Measurements from ENCODE around the gene AKAP7. TPM values are rescaled to one million over a fixed set of nuclear protein-coding genes. Genes with fewer than 3 reads are reported as not detected.

AKAP7 gene
- total RNA-seq, 2 donors from 2014 or later: 10.2 to 11.6 TPM

DNA sequence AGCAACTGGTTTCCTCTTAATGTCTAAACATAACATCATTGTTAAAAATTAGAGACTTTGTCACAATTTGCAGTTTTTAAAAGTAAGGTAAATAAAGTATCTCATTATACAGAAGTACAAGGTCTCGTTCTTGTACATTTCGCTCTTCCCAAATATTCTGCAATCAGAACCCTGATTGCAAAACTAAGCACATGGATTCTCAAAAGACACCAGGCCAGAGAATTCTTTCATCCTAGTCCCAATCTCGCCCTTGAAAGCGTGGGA lies 355 bp upstream of the AKAP7 start:
- TF ChIP-seq, protein P1, sequence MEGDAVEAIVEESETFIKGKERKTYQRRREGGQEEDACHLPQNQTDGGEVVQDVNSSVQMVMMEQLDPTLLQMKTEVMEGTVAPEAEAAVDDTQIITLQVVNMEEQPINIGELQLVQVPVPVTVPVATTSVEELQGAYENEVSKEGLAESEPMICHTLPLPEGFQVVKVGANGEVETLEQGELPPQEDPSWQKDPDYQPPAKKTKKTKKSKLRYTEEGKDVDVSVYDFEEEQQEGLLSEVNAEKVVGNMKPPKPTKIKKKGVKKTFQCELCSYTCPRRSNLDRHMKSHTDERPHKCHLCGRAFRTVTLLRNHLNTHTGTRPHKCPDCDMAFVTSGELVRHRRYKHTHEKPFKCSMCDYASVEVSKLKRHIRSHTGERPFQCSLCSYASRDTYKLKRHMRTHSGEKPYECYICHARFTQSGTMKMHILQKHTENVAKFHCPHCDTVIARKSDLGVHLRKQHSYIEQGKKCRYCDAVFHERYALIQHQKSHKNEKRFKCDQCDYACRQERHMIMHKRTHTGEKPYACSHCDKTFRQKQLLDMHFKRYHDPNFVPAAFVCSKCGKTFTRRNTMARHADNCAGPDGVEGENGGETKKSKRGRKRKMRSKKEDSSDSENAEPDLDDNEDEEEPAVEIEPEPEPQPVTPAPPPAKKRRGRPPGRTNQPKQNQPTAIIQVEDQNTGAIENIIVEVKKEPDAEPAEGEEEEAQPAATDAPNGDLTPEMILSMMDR (IDR thresholded peaks at IDR 0.05): no peak
- H3K36me3 ChIP-seq: no peaks in the 10 kb centered on the region
- peaks cover 0 to 16% of the 10 kb centered on the region in 2 donors for H3K4me1 ChIP-seq

DNA sequence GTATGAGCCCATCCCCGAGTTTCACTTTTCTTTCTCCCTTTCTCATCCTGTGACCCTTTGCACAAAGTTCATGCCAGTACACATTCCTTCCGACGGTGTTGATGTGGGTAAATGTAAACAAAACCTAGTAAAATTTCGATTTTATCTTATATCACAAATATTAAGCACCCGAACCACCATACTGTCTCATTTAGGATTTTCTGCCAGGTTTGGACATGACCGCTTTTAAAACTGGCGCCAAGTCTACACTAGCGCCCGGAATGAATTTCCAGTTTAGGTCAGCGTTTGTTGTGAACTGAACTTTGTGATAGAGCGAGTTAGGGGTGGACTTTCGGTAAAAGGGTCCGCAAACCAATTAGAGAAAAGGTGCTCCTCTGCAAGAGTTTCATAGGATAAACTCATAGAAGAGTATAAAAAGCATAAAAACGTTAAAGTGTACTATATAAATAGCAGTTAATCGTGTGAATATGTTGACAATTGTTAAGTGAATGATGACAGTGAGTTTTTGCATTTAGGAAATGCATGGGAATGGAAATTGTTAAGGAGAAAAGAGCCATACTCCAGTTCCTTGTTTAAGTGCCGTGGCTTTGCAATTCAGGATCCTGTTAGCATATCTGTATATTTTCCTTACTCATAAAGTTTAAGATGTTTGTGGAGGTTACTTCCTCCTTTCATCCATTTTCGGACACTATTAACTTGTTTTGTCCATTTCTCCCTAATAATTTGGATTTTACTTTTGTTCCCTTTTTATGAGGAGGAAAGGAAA lies 937 bp downstream of the AKAP7 start:
- H3K36me3 ChIP-seq: no peaks in the 10 kb centered on the region
- peak overlapping the region; percentile 90 to 91 for H3K27ac ChIP-seq
- no peaks in the 10 kb centered on the region for H3K27me3 ChIP-seq
- peaks cover 0 to 16% of the 10 kb centered on the region in 2 donors for H3K4me1 ChIP-seq
- no peaks in the 10 kb centered on the region for H3K9me3 ChIP-seq
- H3K4me3 ChIP-seq: peak overlapping the region; percentile 59 to 80
- TF ChIP-seq, protein P1 (IDR thresholded peaks at IDR 0.05): no peak
- DNase-seq (ENCODE audit: low spot score): no peak

More for the DNA sequence above, 355 bp upstream of the AKAP7 start:
- no peaks in the 10 kb centered on the region for H3K9me3 ChIP-seq
- no peaks in the 10 kb centered on the region for H3K27me3 ChIP-seq
- H3K27ac ChIP-seq: peak overlapping the region; percentile 90 to 91
- H3K4me3 ChIP-seq: peak overlapping the region; percentile 59 to 80
- DNase-seq (ENCODE audit: low spot score): no peak

DNA sequence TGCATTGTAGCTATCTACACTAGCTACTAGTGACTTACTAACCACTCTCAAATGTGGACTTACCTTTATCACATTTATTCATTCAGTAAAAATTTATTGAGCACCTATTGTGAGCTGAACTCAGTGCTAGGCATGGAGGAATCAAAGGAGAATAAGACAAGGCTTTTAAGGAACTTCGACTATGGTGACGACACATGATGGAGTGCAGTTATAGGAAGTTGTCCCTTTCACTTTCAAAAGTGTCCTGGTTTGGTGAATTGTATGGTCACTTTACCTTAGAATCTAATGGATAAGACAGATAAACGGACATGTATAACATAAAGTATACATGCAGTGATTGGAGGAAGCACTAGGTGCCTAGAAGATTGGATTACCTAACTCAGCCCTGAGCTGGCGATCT lies 4.3 kb downstream of the AKAP7 start:
- no peaks in the 10 kb centered on the region for H3K9me3 ChIP-seq
- peaks cover 0 to 11% of the 10 kb centered on the region in 2 donors for H3K4me1 ChIP-seq
- H3K27me3 ChIP-seq: no peaks in the 10 kb centered on the region
- no peak for DNase-seq (ENCODE audit: low spot score)
- H3K36me3 ChIP-seq: no peaks in the 10 kb centered on the region
- H3K4me3 ChIP-seq: no peak overlapping the region
- TF ChIP-seq, protein P1 (IDR thresholded peaks at IDR 0.05): no peak
- no peak overlapping the region for H3K27ac ChIP-seq

DNA sequence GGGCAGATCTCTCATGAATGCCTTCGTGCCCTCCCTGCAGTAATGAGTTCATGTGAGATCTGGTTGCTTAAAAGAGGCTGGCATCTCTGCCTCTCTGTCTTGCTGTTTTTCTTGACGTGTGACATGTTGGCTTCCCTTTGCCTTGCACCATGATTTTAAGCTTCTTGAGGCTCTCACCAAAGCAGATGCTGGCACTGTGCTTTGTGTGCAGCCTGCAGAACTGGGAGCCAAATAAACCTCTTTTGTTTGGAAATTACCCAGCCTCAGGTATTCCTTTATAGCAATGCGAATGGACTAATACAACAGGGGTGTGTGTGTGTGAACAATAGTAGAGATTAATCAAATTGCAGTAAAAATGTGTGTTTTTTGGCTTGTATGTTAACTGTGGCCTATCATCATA lies 8.1 kb downstream of the AKAP7 start:
- peaks cover 11% of the 10 kb centered on the region for H3K36me3 ChIP-seq
- H3K27me3 ChIP-seq: no peaks in the 10 kb centered on the region
- H3K27ac ChIP-seq: no peak overlapping the region
- H3K4me1 ChIP-seq: no peaks in the 10 kb centered on the region
- TF ChIP-seq, protein P1 (IDR thresholded peaks at IDR 0.05): no peak
- H3K4me3 ChIP-seq: no peak overlapping the region
- DNase-seq (ENCODE audit: low spot score): no peak
- no peaks in the 10 kb centered on the region for H3K9me3 ChIP-seq

DNA sequence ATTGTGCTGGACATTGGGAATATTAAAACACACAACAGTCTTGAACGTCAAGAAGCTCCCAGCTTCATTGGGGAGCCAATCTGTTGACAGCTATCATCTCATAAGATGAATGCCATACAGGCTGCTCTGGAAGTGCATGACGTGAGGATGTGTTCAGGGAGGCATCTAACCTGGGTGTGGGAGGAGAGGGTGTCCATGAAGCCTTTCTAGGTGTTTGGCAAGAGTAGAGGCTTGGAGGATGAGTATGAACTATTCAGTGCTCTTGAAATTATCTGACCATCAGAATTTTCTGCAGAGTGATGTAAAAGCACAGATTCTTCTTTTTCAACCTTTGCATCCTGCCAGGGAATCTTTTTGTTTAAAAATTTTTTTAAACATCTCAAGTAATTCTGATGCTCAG lies 11.6 kb downstream of the AKAP7 start:
- Histone ChIP-seq H3K4me3 (no peak overlapping the region), H3K27me3 (no peaks in the 10 kb centered on the region), H3K9me3 (no peaks in the 10 kb centered on the region), H3K27ac (no peak overlapping the region), H3K4me1 (no peaks in the 10 kb centered on the region), H3K36me3 (peaks cover 11% of the 10 kb centered on the region)
- TF ChIP-seq, protein P1 (IDR thresholded peaks at IDR 0.05): no peak
- no peak for DNase-seq (ENCODE audit: low spot score)

DNA sequence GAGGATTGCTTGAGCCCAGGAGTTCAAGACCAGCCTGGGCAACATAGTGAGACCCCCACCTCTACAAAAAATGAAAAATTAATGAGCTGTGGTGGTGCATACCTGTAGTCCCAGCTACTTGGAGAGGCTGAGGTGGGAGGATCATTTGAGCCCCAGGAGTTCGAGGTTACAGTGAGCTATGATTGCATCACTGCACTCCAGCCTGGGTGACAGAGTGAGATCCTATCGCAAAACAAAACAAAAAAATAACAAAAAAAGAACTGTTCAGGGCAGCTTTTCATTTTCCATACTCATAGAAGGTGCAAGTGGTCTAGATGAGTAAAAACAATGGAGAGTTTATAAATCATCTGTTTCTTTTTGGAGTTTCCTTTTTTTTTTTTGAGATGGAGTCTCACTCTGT lies 21.1 kb downstream of the AKAP7 start:
- Histone ChIP-seq H3K4me1 (peaks cover 0 to 9% of the 10 kb centered on the region in 2 donors), H3K36me3 (no peaks in the 10 kb centered on the region), H3K27me3 (no peaks in the 10 kb centered on the region), H3K4me3 (no peak overlapping the region), H3K27ac (no peak overlapping the region), H3K9me3 (no peaks in the 10 kb centered on the region)
- TF ChIP-seq, protein P1 (IDR thresholded peaks at IDR 0.05): no peak
- DNase-seq (ENCODE audit: low spot score): no peak

Measured in right atrium auricular region (tissue), 2 donors.